ENCODE results near the gene GGA1. TPM values are rescaled to one million over a fixed set of nuclear protein-coding genes. Genes with fewer than 3 reads are reported as not detected.

Gene GGA1
- total RNA-seq, 2 donors from 2014 or later, result 45.7 to 90.2 TPM

- Histone ChIP-seq H3K27ac (peak overlapping the region; percentile 70), H3K4me3 (no peak overlapping the region), H3K4me1 (peaks cover 30% of the 10 kb centered on the region), H3K9me3 (no peaks in the 10 kb centered on the region), H3K36me3 (no peaks in the 10 kb centered on the region), H3K27me3 (no peaks in the 10 kb centered on the region), H3K9ac (ENCODE audit: low read depth in 2 of 2, low read length in 2 of 2) (peak overlapping the region; percentile 14 to 53)
- no peak for DNase-seq
- TF ChIP-seq CTCF (IDR thresholded peaks at IDR 0.05), result no peak
- intact Hi-C loops (cut with DNase I), result no loop called here
Observed at GRCh38 chr22:37625737-37626136, 17.1 kb downstream of the GGA1 start.

DNA sequence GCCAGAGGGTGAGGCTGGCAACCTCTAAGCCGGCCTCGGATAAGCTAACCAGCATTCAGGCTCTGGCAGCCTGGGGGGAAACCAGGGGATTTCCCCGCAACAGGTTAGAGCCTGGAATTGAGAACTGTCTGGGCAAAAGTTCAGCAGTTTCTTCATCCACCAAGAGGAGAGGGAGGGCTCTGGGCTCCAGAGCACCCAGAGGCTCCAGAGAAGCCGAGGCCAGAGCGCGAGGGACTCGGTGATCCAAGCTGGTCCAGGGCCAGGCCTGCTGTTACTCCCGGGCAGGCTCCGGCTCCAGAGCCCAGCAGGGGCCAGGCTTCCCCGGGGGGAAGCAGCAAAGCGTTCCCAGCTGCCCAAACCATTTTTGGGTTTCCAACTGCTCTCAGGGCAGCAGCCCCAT lies 17.5 kb downstream of the GGA1 start:
- no peak overlapping the region for H3K4me3 ChIP-seq
- TF ChIP-seq CTCF (IDR thresholded peaks at IDR 0.05), result no peak
- no peaks in the 10 kb centered on the region for H3K9me3 ChIP-seq
- no peak for DNase-seq
- no peaks in the 10 kb centered on the region for H3K36me3 ChIP-seq
- intact Hi-C loops (cut with DNase I), result no loop called here
- H3K9ac ChIP-seq (ENCODE audit: low read depth in 2 of 2, low read length in 2 of 2), result peak overlapping the region in 1 of 2 donors; percentile 68
- no peaks in the 10 kb centered on the region for H3K27me3 ChIP-seq
- H3K27ac ChIP-seq, result peak overlapping the region; percentile 70
- peaks cover 30% of the 10 kb centered on the region for H3K4me1 ChIP-seq

DNA sequence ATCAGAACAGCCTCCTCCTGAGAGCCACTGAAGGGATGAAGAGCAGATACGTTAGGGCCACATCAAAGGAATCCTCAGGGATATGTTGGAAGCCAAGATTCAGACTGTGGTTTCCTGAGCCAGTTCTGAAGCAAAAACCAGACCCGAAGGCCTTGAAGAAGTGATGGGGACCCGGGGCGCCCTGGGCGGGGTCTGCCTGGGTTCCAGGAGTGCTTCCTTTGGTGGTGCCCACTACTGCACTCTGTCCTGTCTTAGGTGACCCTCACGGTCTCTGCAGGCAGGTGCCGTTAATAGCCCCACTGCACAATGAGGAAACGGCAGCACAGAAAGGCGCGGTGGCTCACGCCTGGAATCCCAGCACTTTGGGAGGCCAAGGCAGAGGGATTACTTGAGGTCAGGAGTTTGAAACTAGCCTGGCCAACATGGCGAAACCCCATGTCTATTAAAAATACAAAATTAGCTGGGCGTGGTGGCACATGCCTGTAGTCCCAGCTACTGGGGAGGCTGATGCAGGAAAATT lies 18.0 kb downstream of the GGA1 start:
- Histone ChIP-seq H3K27me3 (no peaks in the 10 kb centered on the region), H3K4me3 (no peak overlapping the region), H3K36me3 (no peaks in the 10 kb centered on the region), H3K9ac (ENCODE audit: low read depth in 2 of 2, low read length in 2 of 2) (peak overlapping the region in 1 of 2 donors; percentile 68), H3K4me1 (peaks cover 30% of the 10 kb centered on the region), H3K9me3 (no peaks in the 10 kb centered on the region), H3K27ac (peak overlapping the region; percentile 70)
- intact Hi-C loops (cut with DNase I), result no loop called here
- TF ChIP-seq CTCF (IDR thresholded peaks at IDR 0.05), result no peak
- DNase-seq, result no peak

DNA sequence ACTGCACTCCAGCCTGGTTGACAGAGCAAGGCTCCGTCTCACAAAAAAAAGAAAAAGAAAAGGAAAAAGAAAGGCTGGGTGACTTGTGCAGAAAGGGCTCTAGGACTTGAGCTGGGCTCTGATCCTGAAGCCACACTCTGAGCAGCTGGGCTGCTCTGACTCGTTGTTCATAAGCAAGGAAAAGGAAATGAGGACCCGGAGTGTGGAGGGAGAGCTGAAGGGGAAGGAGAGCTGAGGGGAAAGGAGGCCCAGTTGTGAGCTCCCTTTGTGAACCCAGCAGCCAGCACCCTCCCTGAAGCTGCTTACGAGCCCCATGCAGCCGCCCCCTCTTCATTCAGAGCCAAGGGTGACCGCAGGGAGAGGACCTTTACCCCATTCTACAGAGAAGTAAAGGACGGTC lies 18.5 kb downstream of the GGA1 start:
- H3K4me3 ChIP-seq, result no peak overlapping the region
- TF ChIP-seq CTCF (IDR thresholded peaks at IDR 0.05), result no peak
- H3K36me3 ChIP-seq, result no peaks in the 10 kb centered on the region
- H3K27me3 ChIP-seq, result no peaks in the 10 kb centered on the region
- H3K4me1 ChIP-seq, result peaks cover 30% of the 10 kb centered on the region
- H3K9ac ChIP-seq (ENCODE audit: low read depth in 2 of 2, low read length in 2 of 2), result peak overlapping the region; percentile 45 to 78
- H3K9me3 ChIP-seq, result no peaks in the 10 kb centered on the region
- H3K27ac ChIP-seq, result peak overlapping the region; percentile 70
- intact Hi-C loops (cut with DNase I), result no loop called here
- no peak for DNase-seq

GRCh38 chr22:37627545-37627944 lies 18.9 kb downstream of the GGA1 start:
- H3K4me1 ChIP-seq, result peaks cover 30% of the 10 kb centered on the region
- H3K27me3 ChIP-seq, result no peaks in the 10 kb centered on the region
- no peaks in the 10 kb centered on the region for H3K36me3 ChIP-seq
- no peak for DNase-seq
- no peaks in the 10 kb centered on the region for H3K9me3 ChIP-seq
- H3K27ac ChIP-seq, result peak overlapping the region; percentile 70
- no peak overlapping the region for H3K4me3 ChIP-seq
- H3K9ac ChIP-seq (ENCODE audit: low read depth in 2 of 2, low read length in 2 of 2), result peak overlapping the region; percentile 45 to 78
- TF ChIP-seq CTCF (IDR thresholded peaks at IDR 0.05), result no peak
- intact Hi-C loops (cut with DNase I), result no loop called here
